Esophagus squamous epithelium (tissue), 4 donors: ENCODE results near the gene ADAMTS2.

Experiments
- POLR2A ChIP-seq, 4 donors: fragments of 450-650 bp; IDR thresholded peaks; one replicate each; pipeline ENCODE4 v1.6.1; 2017; ENCODE audit warnings: antibody characterized with exemption in 4 of 4, mild to moderate bottlenecking in 4 of 4, moderate library complexity in 3 of 4
- TF ChIP-seq, protein P1 (sequence below), 6 experiments: fragments of 450-650 bp in 4 of 6; fragments of 200-600 bp in 2 of 6; sonication (generic) in 2 of 6; IDR thresholded peaks; one replicate each; pipeline ENCODE4 v1.5.1; 2016 to 2019; ENCODE audit warnings: antibody characterized with exemption in 6 of 6, mild to moderate bottlenecking in 4 of 6, moderate library complexity in 4 of 6

DNA sequence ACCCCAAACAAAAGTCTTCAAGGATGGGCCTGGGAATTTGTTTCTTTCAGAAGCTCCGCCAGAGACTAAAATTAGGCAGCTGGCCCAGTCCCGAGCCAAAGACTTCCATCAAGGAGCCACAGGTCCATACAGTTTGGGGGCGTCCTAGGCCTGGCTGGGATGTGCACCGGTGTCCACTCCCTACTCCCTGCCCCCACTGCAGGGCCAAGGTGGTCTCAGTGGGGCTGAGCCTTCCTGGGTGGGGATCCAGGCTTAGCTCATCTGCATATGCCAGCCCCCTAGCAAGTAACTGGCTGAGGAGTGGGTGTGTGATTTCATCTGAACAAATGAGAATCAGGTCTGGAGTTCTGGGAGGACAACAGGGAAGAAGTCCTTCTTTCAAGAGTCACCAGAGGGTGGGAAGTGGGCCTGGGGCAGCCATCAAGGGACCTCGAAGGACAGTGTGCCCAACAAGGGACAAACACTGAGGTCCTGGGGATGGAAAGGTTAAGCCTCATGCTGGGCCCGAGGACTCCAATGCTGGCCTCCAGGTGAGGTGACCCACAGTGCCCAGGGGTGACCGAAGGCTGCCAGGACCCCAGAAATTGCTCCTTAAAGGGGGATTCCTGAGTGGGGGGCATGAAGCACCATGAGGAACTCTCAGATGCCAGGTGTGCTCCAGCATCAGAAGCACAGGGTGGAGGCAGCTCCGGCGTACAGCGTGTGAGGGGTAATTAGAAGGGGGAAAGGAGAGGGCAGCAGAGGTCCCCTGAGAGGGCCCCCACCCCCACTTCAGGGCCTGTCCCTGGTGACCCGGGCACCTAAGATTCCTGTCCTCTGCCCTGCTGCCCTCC is 193.8 kb downstream of the ADAMTS2 start:
- TF ChIP-seq, protein P1, sequence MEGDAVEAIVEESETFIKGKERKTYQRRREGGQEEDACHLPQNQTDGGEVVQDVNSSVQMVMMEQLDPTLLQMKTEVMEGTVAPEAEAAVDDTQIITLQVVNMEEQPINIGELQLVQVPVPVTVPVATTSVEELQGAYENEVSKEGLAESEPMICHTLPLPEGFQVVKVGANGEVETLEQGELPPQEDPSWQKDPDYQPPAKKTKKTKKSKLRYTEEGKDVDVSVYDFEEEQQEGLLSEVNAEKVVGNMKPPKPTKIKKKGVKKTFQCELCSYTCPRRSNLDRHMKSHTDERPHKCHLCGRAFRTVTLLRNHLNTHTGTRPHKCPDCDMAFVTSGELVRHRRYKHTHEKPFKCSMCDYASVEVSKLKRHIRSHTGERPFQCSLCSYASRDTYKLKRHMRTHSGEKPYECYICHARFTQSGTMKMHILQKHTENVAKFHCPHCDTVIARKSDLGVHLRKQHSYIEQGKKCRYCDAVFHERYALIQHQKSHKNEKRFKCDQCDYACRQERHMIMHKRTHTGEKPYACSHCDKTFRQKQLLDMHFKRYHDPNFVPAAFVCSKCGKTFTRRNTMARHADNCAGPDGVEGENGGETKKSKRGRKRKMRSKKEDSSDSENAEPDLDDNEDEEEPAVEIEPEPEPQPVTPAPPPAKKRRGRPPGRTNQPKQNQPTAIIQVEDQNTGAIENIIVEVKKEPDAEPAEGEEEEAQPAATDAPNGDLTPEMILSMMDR (IDR thresholded peaks at IDR 0.05): no peak
- no peak for TF ChIP-seq POLR2A (IDR thresholded peaks at IDR 0.05)
